Esophagus muscularis mucosa (tissue), 4 donors: ENCODE measurements around the gene BAZ2B. TPM values are rescaled to one million over a fixed set of nuclear protein-coding genes. Genes with fewer than 3 reads are reported as not detected.

ENCODE experiments used
- DNase-seq: peaks from one replicate; pipeline ENCODE4 v3.0.0-alpha.2; 2017; ENCODE audit errors: extremely low spot score
- H3K27ac ChIP-seq, 4 donors: fragments of 200-600 bp; sonication (generic); replicated peaks in 1 of 4; 1 replicate in 3 of 4; 2 replicates in 1 of 4; pipeline ENCODE4 v1.5.1; 2016 to 2019; ENCODE audit warnings: mild to moderate bottlenecking in 1 of 4
- H3K27me3 ChIP-seq, 4 donors: fragments of 200-600 bp; sonication (generic); one replicate each; pipeline versions ENCODE4 v1.5.1 to v1.6.0; 2016 to 2019
- H3K36me3 ChIP-seq, 4 donors: fragments of 200-600 bp; sonication (generic); one replicate each; pipeline ENCODE4 v1.5.1; 2016 to 2019
- H3K4me1 ChIP-seq, 4 donors: fragments of 200-600 bp; sonication (generic); one replicate each; pipeline ENCODE4 v1.5.1; 2016 to 2019
- H3K4me3 ChIP-seq, 4 donors: fragments of 200-600 bp; sonication (generic); 1 replicate in 2 of 4; 2 replicates in 2 of 4; pipeline ENCODE4 v1.5.1; 2016 to 2019; ENCODE audit warnings: mild to moderate bottlenecking in 4 of 4, moderate library complexity in 1 of 4
- H3K9me3 ChIP-seq, 4 donors: fragments of 200-600 bp; sonication (generic); 1 replicate in 3 of 4; 2 replicates in 1 of 4; pipeline ENCODE4 v1.5.1; 2016 to 2019
- EP300 ChIP-seq: sonication (generic); formaldehyde crosslinking; IDR thresholded peaks from one replicate; pipeline ENCODE4 v1.6.1; 2017; ENCODE audit warnings: antibody characterized with exemption
- POLR2A ChIP-seq: fragments of 450-650 bp; IDR thresholded peaks from one replicate; pipeline ENCODE4 v1.6.1; 2017; ENCODE audit warnings: antibody characterized with exemption, moderate library complexity, mild to moderate bottlenecking, low read depth
- POLR2AphosphoS5 ChIP-seq, 2 donors: sonication (generic); formaldehyde crosslinking; IDR thresholded peaks; one replicate each; pipeline ENCODE4 v1.6.1; 2017; ENCODE audit warnings: antibody characterized with exemption in 2 of 2
- WGBS: methylation state at CpG from one replicate; pipeline ENCODE4 v1.1.5; 2018; 5-methylcytosine and 5-hydroxymethylcytosine counted together
- intact Hi-C: fragments of 100-400 bp; cut with DNase I; formaldehyde crosslinking; loops from one replicate; pipeline ENCODE4 v1.15.1; 2023
- total RNA-seq, 4 donors: library from RNA; depleted of rRNA; stranded (reverse); fragments of >200 nt; gene quantifications; one replicate each; pipeline versions ENCODE4 v1.1.0 to v1.2.1, GENCODE V29; 2016
- TF ChIP-seq, protein P1 (sequence below), 3 experiments: fragments of 200-600 bp in 2 of 3; fragments of 450-650 bp in 1 of 3; sonication (generic) in 2 of 3; IDR thresholded peaks; one replicate each; pipeline ENCODE4 v1.5.1; 2017 to 2019; ENCODE audit warnings: antibody characterized with exemption in 3 of 3, mild to moderate bottlenecking in 2 of 3, moderate library complexity in 1 of 3

Gene BAZ2B
- total RNA-seq, 4 donors from 2014 or later: 76.3 to 97.2 (median 91.0) TPM

DNA sequence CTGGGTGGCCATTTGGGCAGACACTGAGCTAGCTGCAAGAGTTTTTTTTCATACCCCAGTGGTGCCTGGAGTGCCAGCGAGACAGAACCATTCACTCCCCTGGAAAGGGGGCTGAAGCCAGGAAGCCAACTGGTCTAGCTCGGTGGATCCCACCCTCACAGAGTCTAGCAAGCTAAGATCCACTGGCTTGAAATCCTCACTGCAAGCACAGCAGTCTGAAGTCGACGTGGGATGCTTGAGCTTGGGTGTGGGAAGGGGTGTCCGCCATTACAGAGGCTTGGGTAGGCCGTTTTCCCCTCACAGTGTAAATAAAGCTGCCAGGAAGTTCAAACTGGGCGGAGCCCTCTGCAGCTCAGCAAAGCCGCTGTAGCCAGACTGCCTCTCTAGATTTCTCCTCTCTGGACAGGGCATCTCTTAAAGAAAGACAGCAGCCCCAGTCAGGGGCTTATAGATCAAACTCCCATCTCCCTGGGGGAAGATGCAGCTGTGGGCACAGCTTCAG lies 260.2 kb downstream of the BAZ2B start:
- Histone ChIP-seq H3K27me3 (no peaks in the 10 kb centered on the region), H3K27ac (no peak overlapping the region), H3K36me3 (peaks cover 0 to 41% (median 8%) of the 10 kb centered on the region in 4 donors), H3K4me1 (no peaks in the 10 kb centered on the region), H3K9me3 (no peaks in the 10 kb centered on the region), H3K4me3 (no peak overlapping the region)
- intact Hi-C loops: no loop called here
- WGBS: 88% methylated on average over 4 of the region's 8 CpGs
- no peak for DNase-seq
- TF ChIP-seq POLR2AphosphoS5 (IDR thresholded peaks at IDR 0.05): no peak
- TF ChIP-seq, protein P1, sequence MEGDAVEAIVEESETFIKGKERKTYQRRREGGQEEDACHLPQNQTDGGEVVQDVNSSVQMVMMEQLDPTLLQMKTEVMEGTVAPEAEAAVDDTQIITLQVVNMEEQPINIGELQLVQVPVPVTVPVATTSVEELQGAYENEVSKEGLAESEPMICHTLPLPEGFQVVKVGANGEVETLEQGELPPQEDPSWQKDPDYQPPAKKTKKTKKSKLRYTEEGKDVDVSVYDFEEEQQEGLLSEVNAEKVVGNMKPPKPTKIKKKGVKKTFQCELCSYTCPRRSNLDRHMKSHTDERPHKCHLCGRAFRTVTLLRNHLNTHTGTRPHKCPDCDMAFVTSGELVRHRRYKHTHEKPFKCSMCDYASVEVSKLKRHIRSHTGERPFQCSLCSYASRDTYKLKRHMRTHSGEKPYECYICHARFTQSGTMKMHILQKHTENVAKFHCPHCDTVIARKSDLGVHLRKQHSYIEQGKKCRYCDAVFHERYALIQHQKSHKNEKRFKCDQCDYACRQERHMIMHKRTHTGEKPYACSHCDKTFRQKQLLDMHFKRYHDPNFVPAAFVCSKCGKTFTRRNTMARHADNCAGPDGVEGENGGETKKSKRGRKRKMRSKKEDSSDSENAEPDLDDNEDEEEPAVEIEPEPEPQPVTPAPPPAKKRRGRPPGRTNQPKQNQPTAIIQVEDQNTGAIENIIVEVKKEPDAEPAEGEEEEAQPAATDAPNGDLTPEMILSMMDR (IDR thresholded peaks at IDR 0.05): no peak
- TF ChIP-seq POLR2A: no peak
- TF ChIP-seq EP300: no peak

DNA sequence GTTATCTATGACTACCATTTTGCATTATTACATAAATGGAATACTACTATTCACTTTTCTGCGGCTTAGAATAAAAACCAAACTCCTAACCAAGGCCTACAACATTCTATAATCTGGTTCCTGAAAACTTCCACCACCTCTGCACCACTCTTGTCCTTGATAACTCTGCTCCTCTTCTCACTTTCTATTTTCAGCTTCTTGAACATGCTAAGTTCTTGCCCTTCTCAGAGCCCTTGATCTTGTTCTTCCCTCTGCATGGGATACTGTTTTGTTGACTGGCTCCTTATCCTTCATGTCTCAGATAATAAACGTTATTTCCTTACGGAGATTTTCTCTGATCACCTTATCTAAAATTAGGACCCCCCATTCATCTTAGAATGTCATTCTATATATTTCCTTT lies 264.4 kb downstream of the BAZ2B start:
- DNase-seq: no peak
- TF ChIP-seq, protein P1 (IDR thresholded peaks at IDR 0.05): no peak
- TF ChIP-seq POLR2A (no peak), EP300 (no peak), POLR2AphosphoS5 (IDR thresholded peaks at IDR 0.05) (no peak)
- no peak overlapping the region for H3K4me3 ChIP-seq
- H3K36me3 ChIP-seq: peaks cover 6 to 74% (median 32%) of the 10 kb centered on the region in 4 donors
- no peaks in the 10 kb centered on the region for H3K4me1 ChIP-seq
- H3K27ac ChIP-seq: no peak overlapping the region
- no peaks in the 10 kb centered on the region for H3K27me3 ChIP-seq
- H3K9me3 ChIP-seq: no peaks in the 10 kb centered on the region
- intact Hi-C loops: no loop called here
- WGBS: 89% methylated on average over 3 of the region's 3 CpGs

DNA sequence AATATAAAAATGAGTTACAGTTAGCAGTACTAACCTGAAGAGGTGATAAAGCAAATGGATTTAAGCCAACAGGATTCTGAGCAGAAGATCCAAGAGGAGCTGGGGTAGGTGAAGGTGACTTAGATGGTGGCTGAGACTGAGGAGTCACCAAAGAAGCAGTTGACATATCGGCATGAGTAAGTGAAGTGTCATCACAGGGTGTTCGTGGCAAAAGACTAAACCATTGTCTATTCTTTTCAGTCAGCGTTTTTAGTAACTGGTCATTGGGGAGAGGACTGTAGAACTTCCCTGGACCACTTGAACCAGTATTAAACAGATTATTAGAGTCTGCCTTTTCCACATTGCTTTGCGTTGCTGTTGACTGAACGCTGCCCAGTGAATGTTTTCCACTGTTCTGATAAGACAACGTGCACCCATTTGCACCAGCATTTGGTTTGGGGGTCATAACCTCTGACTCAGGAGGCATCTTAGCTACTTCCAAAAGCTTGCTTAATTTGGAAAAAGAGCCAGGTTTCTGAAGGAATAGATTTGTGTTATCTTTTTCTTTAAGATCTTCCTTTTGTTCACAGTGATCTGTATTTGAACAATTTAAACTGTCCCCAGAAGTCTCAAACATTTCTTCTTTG lies 266.6 kb downstream of the BAZ2B start:
- Histone ChIP-seq H3K9me3 (no peaks in the 10 kb centered on the region), H3K4me1 (no peaks in the 10 kb centered on the region), H3K27me3 (no peaks in the 10 kb centered on the region), H3K4me3 (no peak overlapping the region), H3K36me3 (peaks cover 6 to 72% (median 35%) of the 10 kb centered on the region in 4 donors), H3K27ac (no peak overlapping the region)
- TF ChIP-seq EP300 (no peak), POLR2AphosphoS5 (IDR thresholded peaks at IDR 0.05) (no peak), POLR2A (no peak)
- TF ChIP-seq, protein P1 (IDR thresholded peaks at IDR 0.05): no peak
- 94% methylated on average over 6 of the region's 6 CpGs for WGBS
- DNase-seq: no peak
- intact Hi-C loops: no loop called here

DNA sequence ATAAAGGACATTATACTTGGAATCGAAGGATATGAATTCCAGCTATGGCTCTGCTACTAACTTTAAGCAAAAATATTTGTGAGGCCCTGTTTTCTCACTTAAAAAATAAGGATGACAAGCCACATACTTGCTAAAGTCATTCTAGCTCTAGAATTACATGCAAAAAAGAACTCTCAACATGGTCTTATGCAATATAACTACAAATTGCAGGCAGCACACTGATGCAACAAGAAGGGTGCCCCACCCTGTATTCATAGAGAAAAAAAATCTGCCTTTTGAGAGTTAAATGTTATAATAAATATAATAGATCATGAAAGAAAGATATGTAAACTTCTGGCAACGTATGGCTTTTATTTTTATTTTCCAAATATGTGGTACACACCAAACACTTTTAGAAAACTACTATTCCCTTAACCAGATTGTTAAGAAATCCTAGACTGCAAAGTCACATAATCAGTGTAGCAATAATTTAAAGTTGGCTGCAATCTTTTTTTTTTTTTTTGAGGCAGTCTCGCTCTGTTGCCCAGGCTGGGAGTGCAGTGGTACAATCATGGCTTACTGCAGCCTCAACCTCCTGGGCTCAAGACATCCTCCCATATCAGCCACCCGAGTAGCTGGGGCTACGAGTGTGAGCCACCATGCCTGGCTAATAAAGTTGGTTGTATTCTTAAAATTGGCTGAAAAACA lies 289.6 kb downstream of the BAZ2B start:
- H3K4me3 ChIP-seq: no peak overlapping the region
- no peak for TF ChIP-seq EP300
- no peak for TF ChIP-seq POLR2AphosphoS5 (IDR thresholded peaks at IDR 0.05)
- TF ChIP-seq, protein P1 (IDR thresholded peaks at IDR 0.05): no peak
- 89% methylated on average over 5 of the region's 5 CpGs for WGBS
- intact Hi-C loops: no loop called here
- H3K27ac ChIP-seq: no peak overlapping the region
- H3K4me1 ChIP-seq: no peaks in the 10 kb centered on the region
- peaks cover 6 to 77% (median 36%) of the 10 kb centered on the region in 4 donors for H3K36me3 ChIP-seq
- no peaks in the 10 kb centered on the region for H3K27me3 ChIP-seq
- no peaks in the 10 kb centered on the region for H3K9me3 ChIP-seq
- DNase-seq: no peak
